Bronchus fibroblast of lung (primary cell): ENCODE measurements around the gene NUAK2. TPM values are rescaled to one million over a fixed set of nuclear protein-coding genes. Genes with fewer than 3 reads are reported as not detected.

ENCODE experiments used
- total RNA-seq: library from RNA; depleted of rRNA; stranded (reverse); fragments of >200 nt; gene quantifications from 2 replicates; pipeline ENCODE4 v1.2.3, GENCODE V29; 2015

Gene NUAK2
- total RNA-seq = 6.1 and 6.7 TPM in 2 replicates

GRCh38 chr1:205321162-205321958 lies at the start of gene NUAK2:
NUAK2 (minus strand) TSS chr1:205321745; CDS start chr1:205321628, 117 bp downstream.

GRCh38 chr1:205356440-205357139 lies 35.0 kb upstream of the NUAK2 start, which contains the start of gene KLHDC8A:
KLHDC8A (minus strand) TSS chr1:205356922; CDS start chr1:205343604, 13,318 bp downstream.

Other genes starting within 250 kb of the NUAK2 start
- gene TMEM81, start 237.3 kb downstream of the NUAK2 start, total RNA-seq = 0.67 and 1.0 TPM in 2 replicates
- 9.5 and 11.6 TPM in 2 replicates for gene RBBP5, start 199.8 kb downstream of the NUAK2 start, total RNA-seq
- gene DSTYK, start 110.0 kb downstream of the NUAK2 start, total RNA-seq = 6.8 and 7.2 TPM in 2 replicates
- 2.4 and 3.4 TPM in 2 replicates for gene TMCC2, start 93.8 kb downstream of the NUAK2 start, total RNA-seq
- gene KLHDC8A, start 35.2 kb upstream of the NUAK2 start, total RNA-seq = not detected in 2 replicates
- not detected in 2 replicates for gene LEMD1, start 100.3 kb upstream of the NUAK2 start, total RNA-seq
- under 0.01 TPM in 1 of 2 replicates, not detected in the other for gene BLACAT1, start 134.3 kb upstream of the NUAK2 start, total RNA-seq
- 0.15 and 0.50 TPM in 2 replicates for gene CDK18, start 182.9 kb upstream of the NUAK2 start, total RNA-seq